K562 (cell line): ENCODE results near the gene DGUOK. TPM values are rescaled to one million over a fixed set of nuclear protein-coding genes. Genes with fewer than 3 reads are reported as not detected.

Experiments used
- DPF2 ChIP-seq: fragments of 450-650 bp; IDR thresholded peaks from 2 replicates; pipeline ENCODE4 v1.6.1; 2016
- EP300 ChIP-seq: IDR thresholded peaks from 2 replicates; pipeline ENCODE4 v1.6.1; 2012; ENCODE audit warnings: low read length, improper control_type of control experiment
- FOXJ2 ChIP-seq: fragments of 200-800 bp; sonication (Bioruptor generic); IDR thresholded peaks from 2 replicates; pipeline ENCODE4 v1.6.1; 2016; ENCODE audit warnings: missing genetic modification characterization, missing compliant biosample characterization
- HMGN3 ChIP-seq: IDR thresholded peaks from 2 replicates; pipeline ENCODE4 v1.6.1; 2011; ENCODE audit warnings: borderline replicate concordance, low read depth, mild to moderate bottlenecking, mixed read lengths, low read length; ENCODE audit not compliant: insufficient read length; ENCODE audit errors: extremely low read depth
- MAFF ChIP-seq: IDR thresholded peaks from 2 replicates; pipeline ENCODE4 v1.6.1; 2012; ENCODE audit warnings: low read length, improper control_type of control experiment
- PTTG1 ChIP-seq: fragments of 450-650 bp; IDR thresholded peaks from 2 replicates; pipeline ENCODE4 v1.6.1; 2016; ENCODE audit warnings: low read depth, mild to moderate bottlenecking, missing genetic modification characterization, missing compliant biosample characterization
- SIRT6 ChIP-seq: IDR thresholded peaks from one replicate; pipeline ENCODE4 v1.6.1; 2012; ENCODE audit warnings: low read depth, mild to moderate bottlenecking, control low read depth, inconsistent platforms, low read length, moderate library complexity
- SUPT5H ChIP-seq: fragments of 450-650 bp; IDR thresholded peaks from 2 replicates; pipeline ENCODE4 v1.6.1; 2016
- ZBTB7A ChIP-seq: IDR thresholded peaks from 2 replicates; pipeline ENCODE4 v1.6.1; 2011; ENCODE audit warnings: low read depth, mild to moderate bottlenecking, low read length, moderate library complexity, borderline replicate concordance; ENCODE audit not compliant: control insufficient read depth
- ZNF253 ChIP-seq: fragments of 250-450 bp; sonication (Bioruptor Pico); conservative IDR thresholded peaks from 2 replicates; pipeline ENCODE4 v1.6.1; 2021; ENCODE audit warnings: mild to moderate bottlenecking
- ZNF274 ChIP-seq: IDR thresholded peaks from 2 replicates; pipeline ENCODE4 v1.6.1; 2011; ENCODE audit warnings: low read depth, mild to moderate bottlenecking, low read length, moderate library complexity, borderline replicate concordance
- ZNF589 ChIP-seq: fragments of 200-800 bp; sonication (Bioruptor generic); IDR thresholded peaks from 2 replicates; pipeline ENCODE4 v1.6.1; 2016; ENCODE audit warnings: low read depth, missing genetic modification characterization, missing compliant biosample characterization
- polyA plus RNA-seq, 8 experiments: library from polyadenylated mRNA; depleted of rRNA in 4 of 8; stranded (reverse) in 5 of 8; unstranded in 3 of 8; fragments of >200 nt; fragmentation: Nextera tagmentation in 2 of 8; fragmentation: Illumina TruSeq in 1 of 8; extraction: Ambion mirVana in 2 of 8; extraction: Trizol in 1 of 8; gene quantifications; 2 replicates each; pipeline versions ENCODE4 v1.2.1 to v1.2.3, GENCODE V29; 2011 to 2014; ENCODE audit warnings: inconsistent platforms in 1 of 8, missing spikeins in 1 of 8
- total RNA-seq, 7 experiments: library from RNA; depleted of rRNA in 6 of 7; stranded (reverse); fragments of >200 nt in 6 of 7; fragmentation: Illumina TruSeq in 2 of 7; extraction: Trizol in 2 of 7; gene quantifications; 2 replicates each; pipeline versions ENCODE4 v1.2.1 to v1.2.3, GENCODE V29; 2011 to 2021; ENCODE audit warnings: low replicate concordance in 1 of 7
- TF ChIP-seq, protein P1 (sequence below): conservative IDR thresholded peaks from 2 replicates; pipeline ENCODE4 v1.6.1; 2011; ENCODE audit warnings: low read depth, mild to moderate bottlenecking, low read length; ENCODE audit not compliant: control insufficient read depth
- TF ChIP-seq, protein P2 (sequence below), 2 experiments: fragments of 150-350 bp in 1 of 2; IDR thresholded peaks; 2 replicates each; pipeline ENCODE4 v1.6.1; 2012 to 2016; ENCODE audit warnings: low read depth in 2 of 2, low read length in 2 of 2, mild to moderate bottlenecking in 1 of 2, moderate library complexity in 1 of 2
- TF ChIP-seq, protein P3 (sequence below): fragments of 250-450 bp; sonication (Bioruptor Pico); IDR thresholded peaks from 2 replicates; pipeline ENCODE4 v1.8.0; 2022; ENCODE audit warnings: moderate library complexity, mild to moderate bottlenecking, inconsistent platforms
- TF ChIP-seq, protein P4 (sequence below): fragments of 450-650 bp; IDR thresholded peaks from 2 replicates; pipeline ENCODE4 v1.6.1; 2017; ENCODE audit warnings: mild to moderate bottlenecking, moderate library complexity
- TF ChIP-seq, protein P5 (sequence below): fragments of 250-450 bp; sonication (Bioruptor Pico); IDR thresholded peaks from 2 replicates; pipeline ENCODE4 v1.5.0; 2020; ENCODE audit warnings: mild to moderate bottlenecking, borderline replicate concordance

Gene DGUOK
- total and polyA plus RNA-seq, 9 of the 15 experiments (the other 6 are each of a cell fraction or from before 2014, with no cell fraction given), result 67.0 to 288 (median 126) TPM

DNA sequence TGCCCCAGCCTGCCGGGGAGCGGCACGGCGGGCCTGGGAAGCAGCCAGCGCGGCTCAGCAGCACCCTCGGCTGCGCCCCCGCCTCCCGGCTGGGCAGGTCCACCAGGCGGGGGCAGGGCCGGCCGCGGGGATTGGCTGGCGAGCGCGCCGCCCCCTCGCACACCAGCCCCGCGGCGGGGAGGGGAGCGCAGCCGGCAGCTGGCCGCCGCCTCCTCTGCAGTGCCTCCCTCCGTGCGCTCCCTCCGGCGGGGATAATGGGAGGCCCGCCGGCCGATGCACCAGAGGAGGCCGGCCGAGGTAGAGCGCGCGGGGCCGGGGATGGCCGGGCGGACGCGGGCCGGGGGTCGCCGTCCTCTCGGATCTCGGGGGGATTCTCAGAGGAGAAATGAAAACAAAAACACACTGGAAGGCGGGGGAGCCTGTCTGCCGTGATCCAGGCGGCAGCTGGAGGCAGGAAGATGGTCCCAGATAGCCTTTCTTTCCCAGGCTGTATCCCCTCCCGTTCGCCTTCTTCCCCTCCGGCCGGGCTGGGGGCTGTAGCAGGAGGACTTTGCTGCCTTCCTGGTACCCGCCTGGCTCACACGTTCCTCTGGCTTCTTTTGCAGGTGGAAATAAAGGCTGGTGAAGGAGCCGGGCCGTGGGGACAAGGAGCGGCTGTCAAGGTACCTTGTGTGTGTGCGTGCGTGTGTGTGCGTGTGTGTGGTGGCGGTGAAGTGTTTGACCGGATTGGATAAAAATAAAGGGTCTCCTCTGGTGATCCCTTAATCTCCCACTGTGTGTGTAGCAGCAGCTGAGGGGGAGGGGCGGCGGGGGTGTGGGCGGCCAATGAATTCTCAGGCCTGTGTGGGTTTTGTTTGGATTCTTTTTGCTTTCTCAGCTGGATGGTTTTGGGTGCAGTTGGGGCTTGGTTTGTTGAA is 76.1 kb downstream of the DGUOK start (continued):
- TF ChIP-seq, protein P1, sequence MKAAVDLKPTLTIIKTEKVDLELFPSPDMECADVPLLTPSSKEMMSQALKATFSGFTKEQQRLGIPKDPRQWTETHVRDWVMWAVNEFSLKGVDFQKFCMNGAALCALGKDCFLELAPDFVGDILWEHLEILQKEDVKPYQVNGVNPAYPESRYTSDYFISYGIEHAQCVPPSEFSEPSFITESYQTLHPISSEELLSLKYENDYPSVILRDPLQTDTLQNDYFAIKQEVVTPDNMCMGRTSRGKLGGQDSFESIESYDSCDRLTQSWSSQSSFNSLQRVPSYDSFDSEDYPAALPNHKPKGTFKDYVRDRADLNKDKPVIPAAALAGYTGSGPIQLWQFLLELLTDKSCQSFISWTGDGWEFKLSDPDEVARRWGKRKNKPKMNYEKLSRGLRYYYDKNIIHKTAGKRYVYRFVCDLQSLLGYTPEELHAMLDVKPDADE, result 0 out of 2 replicates have a peak, but pooled peaks have one; percentile 28
- no peak for TF ChIP-seq FOXJ2 (tag)
- TF ChIP-seq SIRT6, result no peak
- TF ChIP-seq ZNF274, result no peak
- 0 out of 2 replicates have a peak, but pooled peaks have one; percentile 33 for TF ChIP-seq ZBTB7A
- TF ChIP-seq EP300, result no peak
- TF ChIP-seq, protein P2, sequence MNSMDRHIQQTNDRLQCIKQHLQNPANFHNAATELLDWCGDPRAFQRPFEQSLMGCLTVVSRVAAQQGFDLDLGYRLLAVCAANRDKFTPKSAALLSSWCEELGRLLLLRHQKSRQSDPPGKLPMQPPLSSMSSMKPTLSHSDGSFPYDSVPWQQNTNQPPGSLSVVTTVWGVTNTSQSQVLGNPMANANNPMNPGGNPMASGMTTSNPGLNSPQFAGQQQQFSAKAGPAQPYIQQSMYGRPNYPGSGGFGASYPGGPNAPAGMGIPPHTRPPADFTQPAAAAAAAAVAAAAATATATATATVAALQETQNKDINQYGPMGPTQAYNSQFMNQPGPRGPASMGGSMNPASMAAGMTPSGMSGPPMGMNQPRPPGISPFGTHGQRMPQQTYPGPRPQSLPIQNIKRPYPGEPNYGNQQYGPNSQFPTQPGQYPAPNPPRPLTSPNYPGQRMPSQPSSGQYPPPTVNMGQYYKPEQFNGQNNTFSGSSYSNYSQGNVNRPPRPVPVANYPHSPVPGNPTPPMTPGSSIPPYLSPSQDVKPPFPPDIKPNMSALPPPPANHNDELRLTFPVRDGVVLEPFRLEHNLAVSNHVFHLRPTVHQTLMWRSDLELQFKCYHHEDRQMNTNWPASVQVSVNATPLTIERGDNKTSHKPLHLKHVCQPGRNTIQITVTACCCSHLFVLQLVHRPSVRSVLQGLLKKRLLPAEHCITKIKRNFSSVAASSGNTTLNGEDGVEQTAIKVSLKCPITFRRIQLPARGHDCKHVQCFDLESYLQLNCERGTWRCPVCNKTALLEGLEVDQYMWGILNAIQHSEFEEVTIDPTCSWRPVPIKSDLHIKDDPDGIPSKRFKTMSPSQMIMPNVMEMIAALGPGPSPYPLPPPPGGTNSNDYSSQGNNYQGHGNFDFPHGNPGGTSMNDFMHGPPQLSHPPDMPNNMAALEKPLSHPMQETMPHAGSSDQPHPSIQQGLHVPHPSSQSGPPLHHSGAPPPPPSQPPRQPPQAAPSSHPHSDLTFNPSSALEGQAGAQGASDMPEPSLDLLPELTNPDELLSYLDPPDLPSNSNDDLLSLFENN (IDR thresholded peaks at IDR 0.05; ENCODE audit: low read depth in 2 of 2, low read length in 2 of 2), result no peak
- no peak for TF ChIP-seq MAFF
- TF ChIP-seq, protein P3, sequence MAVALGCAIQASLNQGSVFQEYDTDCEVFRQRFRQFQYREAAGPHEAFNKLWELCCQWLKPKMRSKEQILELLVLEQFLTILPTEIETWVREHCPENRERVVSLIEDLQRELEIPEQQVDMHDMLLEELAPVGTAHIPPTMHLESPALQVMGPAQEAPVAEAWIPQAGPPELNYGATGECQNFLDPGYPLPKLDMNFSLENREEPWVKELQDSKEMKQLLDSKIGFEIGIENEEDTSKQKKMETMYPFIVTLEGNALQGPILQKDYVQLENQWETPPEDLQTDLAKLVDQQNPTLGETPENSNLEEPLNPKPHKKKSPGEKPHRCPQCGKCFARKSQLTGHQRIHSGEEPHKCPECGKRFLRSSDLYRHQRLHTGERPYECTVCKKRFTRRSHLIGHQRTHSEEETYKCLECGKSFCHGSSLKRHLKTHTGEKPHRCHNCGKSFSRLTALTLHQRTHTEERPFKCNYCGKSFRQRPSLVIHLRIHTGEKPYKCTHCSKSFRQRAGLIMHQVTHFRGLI (CRISPR knock-in tag), result no peak
- TF ChIP-seq, protein P4, sequence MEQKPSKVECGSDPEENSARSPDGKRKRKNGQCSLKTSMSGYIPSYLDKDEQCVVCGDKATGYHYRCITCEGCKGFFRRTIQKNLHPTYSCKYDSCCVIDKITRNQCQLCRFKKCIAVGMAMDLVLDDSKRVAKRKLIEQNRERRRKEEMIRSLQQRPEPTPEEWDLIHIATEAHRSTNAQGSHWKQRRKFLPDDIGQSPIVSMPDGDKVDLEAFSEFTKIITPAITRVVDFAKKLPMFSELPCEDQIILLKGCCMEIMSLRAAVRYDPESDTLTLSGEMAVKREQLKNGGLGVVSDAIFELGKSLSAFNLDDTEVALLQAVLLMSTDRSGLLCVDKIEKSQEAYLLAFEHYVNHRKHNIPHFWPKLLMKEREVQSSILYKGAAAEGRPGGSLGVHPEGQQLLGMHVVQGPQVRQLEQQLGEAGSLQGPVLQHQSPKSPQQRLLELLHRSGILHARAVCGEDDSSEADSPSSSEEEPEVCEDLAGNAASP, result no peak
- TF ChIP-seq ZNF589 (CRISPR knock-in tag), result no peak
- TF ChIP-seq PTTG1 (tag), result no peak
- TF ChIP-seq ZNF253 (CRISPR knock-in tag), result no peak
- peak; percentile 76 for TF ChIP-seq HMGN3
- TF ChIP-seq, protein P5, sequence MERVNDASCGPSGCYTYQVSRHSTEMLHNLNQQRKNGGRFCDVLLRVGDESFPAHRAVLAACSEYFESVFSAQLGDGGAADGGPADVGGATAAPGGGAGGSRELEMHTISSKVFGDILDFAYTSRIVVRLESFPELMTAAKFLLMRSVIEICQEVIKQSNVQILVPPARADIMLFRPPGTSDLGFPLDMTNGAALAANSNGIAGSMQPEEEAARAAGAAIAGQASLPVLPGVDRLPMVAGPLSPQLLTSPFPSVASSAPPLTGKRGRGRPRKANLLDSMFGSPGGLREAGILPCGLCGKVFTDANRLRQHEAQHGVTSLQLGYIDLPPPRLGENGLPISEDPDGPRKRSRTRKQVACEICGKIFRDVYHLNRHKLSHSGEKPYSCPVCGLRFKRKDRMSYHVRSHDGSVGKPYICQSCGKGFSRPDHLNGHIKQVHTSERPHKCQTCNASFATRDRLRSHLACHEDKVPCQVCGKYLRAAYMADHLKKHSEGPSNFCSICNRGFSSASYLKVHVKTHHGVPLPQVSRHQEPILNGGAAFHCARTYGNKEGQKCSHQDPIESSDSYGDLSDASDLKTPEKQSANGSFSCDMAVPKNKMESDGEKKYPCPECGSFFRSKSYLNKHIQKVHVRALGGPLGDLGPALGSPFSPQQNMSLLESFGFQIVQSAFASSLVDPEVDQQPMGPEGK, result no peak
- TF ChIP-seq DPF2, result no peak
- TF ChIP-seq SUPT5H, result no peak
